NCI-H226 (cell line): ENCODE data around the gene ASTN2.

Experiments used
- DNase-seq: peaks from one replicate; pipeline ENCODE4 v3.0.0-alpha.2; 2015

The ASTN2 gene

DNA sequence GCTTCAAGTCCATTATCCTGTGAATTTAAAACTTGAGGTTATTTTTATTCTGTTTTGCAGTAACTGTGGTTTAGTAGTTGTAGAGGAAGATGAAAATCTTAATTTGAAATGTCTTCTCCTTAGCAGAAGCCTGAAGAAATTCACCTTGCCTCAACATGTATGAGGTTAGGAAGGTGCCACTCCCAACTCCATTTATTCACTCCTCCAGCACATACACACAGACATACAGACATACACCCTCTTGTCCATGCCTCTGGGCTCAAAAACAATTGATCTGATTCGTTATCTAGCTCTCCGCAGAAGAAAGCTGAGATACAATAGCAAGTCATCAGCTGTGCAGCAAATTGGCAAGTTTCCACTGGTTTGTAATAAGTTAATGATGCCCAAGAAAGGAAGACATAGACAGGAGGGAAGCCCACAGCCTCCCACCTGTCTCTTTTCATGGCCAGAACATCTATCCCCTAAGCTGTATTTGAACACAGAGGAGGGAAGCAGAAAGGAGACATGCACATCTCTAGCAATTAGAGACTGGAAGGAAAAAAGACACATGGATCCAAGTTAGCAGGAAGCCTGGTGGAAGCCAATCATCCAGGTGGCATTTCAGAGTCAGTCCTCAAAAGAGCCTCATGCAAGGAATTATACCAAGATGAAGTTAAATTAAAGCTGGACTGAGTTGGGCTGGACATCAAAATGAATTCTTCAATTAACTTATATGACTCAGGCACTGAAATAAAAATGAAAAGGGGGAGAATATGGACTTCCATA is 257.9 kb downstream of the ASTN2 start:
- DNase-seq, result no peak

DNA sequence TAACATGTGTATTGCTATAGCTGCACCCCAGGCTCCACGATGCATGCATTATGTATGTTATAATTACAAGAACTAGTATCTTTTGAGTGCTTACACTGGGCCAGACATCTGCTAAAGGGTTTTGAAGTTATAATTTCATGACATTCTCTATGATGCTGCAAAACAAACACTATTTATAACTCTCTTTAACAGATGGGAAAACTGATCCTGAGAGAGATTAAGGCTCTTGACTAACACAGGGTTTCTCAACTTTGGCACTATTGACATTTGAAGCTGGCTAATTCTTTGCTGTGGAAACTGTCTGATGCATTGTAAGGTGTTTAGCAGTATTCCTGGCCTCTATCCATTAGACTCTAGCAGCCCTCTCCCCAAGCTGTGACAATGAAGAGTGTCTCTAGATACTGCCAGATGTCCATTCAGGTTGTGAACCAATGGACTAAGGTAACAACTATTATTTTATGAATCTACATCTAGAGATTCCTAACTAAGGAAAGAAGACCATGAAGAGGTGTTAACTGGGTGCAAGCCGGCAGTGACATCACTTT is 258.6 kb downstream of the ASTN2 start:
- no peak for DNase-seq

DNA sequence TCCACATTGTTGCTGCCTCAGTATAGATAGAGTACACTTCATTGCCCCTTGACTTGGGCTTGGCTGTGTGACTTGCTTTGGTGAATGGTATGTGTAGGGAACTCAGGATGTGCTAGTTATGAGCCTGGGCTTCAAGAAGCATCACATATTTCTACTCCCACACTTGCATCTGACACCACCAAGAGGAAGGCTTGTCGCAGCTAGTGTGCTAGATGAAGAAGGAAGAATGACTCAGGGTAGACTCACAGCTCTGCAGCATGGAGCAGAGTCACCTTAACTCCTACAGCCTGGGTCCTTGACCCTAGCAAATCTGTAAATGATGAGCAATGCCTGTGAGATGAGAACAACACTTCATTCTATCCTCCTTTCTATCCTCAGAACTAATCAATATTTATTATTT is 261.8 kb downstream of the ASTN2 start:
- DNase-seq, result no peak

GRCh38 chr9:117151716-117152115 is 263.1 kb downstream of the ASTN2 start:
- DNase-seq, result no peak

DNA sequence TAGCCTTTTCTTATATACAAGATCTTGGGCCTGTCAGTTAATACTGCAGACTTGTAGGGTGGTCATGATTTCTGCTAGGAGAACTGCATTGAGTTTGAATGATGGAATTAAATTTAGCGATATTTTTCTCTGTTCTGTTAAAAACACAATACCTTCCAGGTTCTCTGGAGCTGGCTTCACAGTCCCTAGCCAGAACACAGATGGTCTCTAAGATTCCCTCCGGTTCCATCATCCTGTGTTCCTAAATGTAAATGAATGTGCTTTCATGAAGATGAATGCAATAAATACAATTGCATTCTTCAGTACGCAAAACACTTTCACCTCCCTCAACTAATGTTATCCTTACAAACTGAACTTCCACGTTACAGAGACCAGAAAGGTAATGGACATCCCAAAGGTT is 264.9 kb downstream of the ASTN2 start:
- DNase-seq, result no peak

GRCh38 chr9:117145811-117146490 is 268.9 kb downstream of the ASTN2 start:
- DNase-seq, result no peak

GRCh38 chr9:117145081-117145480 is 269.8 kb downstream of the ASTN2 start:
- no peak for DNase-seq

GRCh38 chr9:117138231-117138630 is 276.6 kb downstream of the ASTN2 start:
- no peak for DNase-seq

DNA sequence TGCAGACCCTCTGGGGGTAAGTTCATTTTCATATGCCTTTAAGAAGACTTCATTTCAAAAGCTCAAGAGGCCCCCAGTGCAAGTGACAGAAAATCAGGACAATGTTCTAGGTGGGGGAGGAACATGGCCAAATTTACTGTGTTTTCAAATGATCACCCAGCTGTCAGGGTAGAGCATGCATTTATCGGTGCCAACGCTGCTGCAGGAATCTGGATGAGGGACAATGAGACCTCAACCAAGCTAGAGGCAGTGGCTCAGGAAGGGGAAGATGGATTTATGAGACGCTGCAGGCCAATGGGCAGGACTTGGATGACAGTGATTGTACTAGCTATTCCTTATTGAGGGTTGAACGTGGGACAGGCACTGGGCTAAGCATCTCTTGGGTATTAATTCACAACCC is 278.4 kb downstream of the ASTN2 start:
- no peak for DNase-seq

DNA sequence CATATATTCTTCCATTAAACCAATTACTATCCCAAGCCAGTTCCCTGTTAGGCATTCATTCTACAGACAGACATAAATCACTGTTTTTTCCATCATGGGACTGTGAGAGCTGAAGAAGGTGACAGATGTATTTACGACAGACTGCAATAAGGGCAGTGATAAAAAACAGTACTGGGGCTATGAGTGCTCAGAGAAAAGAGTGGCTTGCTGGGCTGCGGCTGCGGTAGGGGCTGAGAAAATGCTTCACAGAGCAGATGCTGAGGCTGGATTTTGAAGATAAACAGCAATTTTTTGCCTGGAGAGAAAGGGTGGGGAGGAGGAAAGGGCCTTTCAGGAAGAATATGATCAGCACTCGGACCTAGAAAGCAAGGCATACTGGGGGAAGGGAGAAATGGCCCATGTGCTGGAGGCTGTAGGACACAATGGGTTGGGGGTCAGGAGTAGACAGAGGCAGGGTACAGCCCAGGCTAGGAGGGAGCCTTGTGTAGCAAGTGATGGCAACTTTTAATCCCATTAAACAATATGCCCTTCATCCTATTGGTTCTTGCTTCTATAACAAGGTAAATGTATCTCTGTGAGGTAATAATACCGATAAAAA is 279.3 kb downstream of the ASTN2 start:
- no peak for DNase-seq

DNA sequence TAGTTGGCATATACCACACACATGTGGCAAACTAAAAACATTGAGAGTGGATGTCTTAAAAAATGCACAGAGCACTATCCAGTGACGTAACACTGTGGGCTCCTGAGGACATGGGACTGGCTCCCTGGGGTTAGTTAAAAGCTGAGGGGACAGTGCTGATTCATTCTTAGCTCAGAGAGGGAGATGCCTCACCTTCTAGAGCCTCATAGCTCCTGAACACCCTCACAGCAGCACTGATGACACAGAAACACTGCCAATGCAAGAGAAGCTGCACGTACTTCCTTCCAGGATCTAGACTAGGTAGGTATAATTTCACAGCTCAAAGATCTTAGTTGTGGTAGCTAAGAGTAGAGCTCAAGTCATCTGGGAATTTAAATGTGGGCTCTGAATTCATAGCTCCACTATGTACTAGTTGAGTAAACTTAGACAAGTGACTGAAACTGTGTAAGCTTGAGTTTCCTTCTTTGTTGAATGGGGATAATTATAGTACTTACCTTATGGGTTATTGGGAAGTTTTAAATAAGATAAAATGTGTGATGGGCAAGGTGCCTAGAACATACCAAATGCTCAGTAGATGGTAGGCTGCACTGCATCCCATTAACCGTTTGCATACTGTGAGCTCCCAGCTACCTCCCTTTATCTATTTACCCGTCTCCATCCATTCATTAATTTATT is 279.9 kb downstream of the ASTN2 start:
- no peak for DNase-seq

- no peak for DNase-seq
These were observed 288.0 kb downstream of the ASTN2 start for GRCh38 chr9:117126871-117127270.

DNA sequence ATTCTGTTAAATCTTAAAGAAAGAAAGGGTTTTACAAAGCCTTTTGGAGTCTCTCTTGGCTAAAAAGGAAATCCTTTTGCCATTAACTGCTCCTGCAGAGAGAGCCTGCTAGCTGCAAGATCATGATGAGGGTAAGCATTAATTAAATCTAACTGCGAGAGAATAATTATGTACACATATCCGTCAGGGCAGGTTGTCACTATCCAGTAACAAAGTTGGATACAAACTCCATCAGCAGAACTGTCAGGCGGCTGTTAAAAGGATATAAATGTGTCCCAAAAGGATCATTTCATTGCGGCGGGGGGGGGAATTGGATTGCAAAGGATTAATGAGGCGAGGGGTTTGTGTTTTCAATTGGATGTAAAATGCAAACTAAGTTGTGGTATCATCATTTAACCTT is 289.3 kb downstream of the ASTN2 start:
- no peak for DNase-seq

DNA sequence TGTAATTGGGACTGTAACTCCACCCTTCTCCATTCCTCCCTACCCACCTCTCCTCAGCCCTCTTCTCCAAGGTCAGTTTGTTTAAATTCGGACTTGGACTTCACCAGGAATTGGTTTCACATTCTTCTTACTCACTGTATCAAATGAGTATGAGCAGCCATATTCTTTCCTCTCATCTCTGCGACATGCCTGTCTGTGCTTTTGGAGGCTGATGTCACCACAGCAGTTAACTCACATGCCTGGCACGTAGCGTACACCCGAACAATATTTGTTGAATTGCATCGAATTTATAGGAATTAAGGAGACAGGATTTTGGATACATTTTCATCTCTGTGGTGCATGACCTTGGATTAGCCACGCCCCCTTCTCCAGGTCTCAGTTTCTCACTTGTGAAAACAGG is 291.1 kb downstream of the ASTN2 start:
- no peak for DNase-seq

DNA sequence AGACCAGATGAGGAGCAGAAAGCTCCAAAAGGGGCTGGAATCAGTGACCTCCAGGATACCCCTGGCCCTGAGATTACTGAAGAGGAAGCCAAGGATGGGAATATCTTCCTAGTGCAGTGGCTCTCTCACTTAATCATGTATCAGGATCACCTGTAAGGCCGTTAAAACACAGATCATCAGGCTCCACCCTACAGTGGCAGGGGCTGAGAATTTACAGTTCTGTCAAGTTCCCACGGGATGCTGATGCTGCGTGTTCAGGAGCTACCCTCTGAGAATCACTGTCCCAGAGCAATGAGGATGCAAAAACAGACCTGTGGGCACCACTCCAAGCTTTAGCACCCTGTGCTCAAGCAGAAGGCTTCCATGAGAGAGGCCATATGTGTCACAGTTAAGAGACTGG is 291.9 kb downstream of the ASTN2 start:
- no peak for DNase-seq

GRCh38 chr9:117122102-117122501 is 292.8 kb downstream of the ASTN2 start:
- no peak for DNase-seq

- DNase-seq, result no peak
These were observed 293.5 kb downstream of the ASTN2 start for GRCh38 chr9:117121316-117121715.

DNA sequence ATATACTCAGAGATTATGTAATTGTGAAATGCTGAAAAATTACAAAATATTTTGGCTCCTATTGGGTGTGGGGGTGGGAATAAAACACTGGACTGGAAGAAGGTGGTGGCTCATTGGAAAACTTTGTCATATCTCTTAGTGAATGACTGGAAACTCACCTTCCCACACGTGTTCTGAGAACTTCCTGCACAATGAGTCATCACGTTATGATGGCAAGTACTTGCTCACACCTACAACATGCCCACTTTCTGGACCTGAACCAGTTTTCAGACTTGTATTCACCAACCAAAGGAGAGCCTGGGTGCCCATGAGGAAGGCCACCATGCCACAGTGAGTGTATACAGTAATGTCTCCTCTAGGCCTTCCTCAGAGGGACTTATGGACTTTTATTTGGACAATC is 294.8 kb downstream of the ASTN2 start:
- DNase-seq, result no peak

DNA sequence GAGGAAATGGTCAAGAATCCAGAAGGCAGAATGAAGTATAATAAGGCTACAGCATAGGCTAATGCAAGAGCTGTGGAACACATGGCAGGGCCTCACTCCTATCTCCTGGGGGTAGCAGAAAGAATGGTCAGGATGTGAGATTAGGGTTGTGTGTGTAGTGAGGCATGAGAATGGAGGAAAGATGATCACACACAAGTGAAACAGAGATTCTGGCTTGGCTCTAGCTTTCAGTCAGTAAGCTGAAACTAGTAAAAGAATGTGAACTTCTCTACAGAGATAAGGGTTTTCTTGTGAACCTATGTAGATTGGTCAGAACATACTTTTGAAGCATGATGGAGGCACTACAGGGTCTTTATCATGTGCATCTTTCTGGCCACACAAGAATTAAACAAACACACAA is 298.8 kb downstream of the ASTN2 start:
- no peak for DNase-seq

DNA sequence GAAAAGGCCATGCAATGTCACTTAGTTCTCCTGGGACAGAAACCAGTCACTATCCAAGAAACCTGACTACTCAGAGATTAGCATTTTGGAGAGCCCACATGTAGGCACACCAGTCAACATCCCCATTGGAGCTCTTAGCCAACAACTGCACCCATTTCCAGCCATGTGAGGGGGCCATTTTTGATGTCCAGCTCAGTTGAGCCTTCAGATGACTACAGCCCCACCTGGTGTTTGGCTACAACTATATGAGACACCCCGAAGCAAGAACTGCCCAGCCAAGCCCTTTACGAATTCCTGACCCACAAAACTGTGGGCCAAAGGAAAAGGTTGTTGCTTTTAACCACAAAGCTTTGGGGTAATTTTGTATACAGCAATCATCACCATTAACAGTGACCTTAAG is 300.1 kb downstream of the ASTN2 start:
- DNase-seq, result no peak

DNA sequence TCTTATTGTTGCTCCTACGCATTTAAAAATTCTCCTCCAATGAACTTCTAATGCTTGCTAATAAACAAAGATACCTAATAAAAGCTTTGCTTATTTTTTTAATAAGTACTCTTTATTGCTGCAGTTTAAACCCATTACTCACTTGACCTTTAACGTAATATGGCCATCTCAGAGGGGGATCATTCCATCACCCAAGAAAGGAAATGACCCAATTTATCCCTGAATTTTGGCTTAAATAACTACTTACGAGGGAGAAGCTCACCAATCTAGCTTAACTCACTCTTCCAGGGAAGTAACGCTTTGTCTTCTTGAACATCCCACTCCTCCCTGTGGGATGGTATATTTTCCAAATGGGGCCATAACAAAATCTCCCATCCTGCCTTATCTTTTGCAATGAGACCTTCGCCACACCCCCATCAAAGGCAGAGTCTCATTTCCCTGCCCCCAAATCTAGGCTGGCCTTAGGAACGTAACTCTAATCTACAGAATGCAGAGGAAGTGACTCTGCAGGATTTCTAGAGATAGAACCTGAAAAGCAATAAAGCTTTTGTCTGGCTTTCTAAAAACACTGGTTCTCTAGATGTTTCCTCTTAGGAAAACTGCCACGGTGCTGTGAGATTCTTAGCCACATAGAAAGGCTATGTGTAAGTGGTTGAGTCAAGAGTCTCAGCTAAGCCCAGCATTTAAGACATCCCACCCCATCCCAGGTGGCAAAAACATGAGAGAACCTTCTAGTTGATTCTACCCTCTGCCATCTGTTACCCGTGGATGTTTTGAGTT is 310.0 kb downstream of the ASTN2 start:
- DNase-seq, result no peak

DNA sequence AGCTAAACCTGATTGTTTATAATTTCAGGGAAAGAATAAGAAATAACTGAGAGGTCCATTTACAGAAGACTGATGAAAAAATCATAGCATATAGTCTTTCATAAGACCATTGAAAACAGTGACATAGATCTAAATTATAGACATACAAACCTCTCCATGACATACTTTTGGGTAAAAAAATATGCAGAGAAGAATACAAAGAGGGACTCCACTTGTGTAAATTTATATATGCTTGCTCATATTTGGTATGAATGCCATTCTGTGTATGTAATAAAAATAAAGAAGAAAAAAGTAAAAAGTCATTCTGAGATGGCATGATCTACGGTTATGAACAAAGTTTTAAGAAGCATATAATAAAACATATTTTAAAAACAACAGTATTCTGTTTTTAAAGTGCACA is 310.7 kb downstream of the ASTN2 start:
- DNase-seq, result no peak
